Measurements from ENCODE around the gene CPEB1.

DNA sequence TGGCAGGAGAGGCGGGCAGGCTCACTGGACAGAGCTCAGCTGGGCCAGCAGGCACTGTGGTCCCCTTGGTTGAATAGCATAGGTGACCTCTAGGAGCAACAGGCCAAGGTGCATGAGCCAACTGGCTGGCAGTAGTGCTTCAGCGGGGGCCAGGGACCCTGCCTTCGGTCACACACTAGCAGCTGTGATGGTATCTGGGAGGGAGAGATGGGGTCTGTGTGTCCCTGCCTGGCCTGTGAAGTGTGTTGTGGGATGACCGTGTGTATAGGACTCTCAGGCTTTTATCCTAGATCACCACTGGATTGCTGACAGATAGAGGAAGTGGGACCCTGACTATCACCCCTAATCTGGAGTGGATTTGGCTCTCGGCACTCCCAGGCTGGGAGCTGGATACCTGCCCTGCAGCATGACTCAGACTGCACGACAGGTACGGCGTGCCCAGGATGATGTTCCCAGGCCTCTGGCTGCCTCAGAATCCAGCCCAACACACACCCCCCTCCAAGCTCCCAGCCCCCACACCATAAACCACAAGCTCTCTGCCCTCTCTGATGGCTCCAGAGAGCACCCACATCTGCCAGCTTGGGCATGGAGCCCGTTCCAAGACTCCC, 114.7 kb downstream of the CPEB1 start:
- TF ChIP-seq, protein P1, sequence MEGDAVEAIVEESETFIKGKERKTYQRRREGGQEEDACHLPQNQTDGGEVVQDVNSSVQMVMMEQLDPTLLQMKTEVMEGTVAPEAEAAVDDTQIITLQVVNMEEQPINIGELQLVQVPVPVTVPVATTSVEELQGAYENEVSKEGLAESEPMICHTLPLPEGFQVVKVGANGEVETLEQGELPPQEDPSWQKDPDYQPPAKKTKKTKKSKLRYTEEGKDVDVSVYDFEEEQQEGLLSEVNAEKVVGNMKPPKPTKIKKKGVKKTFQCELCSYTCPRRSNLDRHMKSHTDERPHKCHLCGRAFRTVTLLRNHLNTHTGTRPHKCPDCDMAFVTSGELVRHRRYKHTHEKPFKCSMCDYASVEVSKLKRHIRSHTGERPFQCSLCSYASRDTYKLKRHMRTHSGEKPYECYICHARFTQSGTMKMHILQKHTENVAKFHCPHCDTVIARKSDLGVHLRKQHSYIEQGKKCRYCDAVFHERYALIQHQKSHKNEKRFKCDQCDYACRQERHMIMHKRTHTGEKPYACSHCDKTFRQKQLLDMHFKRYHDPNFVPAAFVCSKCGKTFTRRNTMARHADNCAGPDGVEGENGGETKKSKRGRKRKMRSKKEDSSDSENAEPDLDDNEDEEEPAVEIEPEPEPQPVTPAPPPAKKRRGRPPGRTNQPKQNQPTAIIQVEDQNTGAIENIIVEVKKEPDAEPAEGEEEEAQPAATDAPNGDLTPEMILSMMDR (tag by site-specific recombination; IDR thresholded peaks at IDR 0.05), result no peak
- no peak for TF ChIP-seq SP2 (tag by site-specific recombination; IDR thresholded peaks at IDR 0.05)
- TF ChIP-seq, protein P2, sequence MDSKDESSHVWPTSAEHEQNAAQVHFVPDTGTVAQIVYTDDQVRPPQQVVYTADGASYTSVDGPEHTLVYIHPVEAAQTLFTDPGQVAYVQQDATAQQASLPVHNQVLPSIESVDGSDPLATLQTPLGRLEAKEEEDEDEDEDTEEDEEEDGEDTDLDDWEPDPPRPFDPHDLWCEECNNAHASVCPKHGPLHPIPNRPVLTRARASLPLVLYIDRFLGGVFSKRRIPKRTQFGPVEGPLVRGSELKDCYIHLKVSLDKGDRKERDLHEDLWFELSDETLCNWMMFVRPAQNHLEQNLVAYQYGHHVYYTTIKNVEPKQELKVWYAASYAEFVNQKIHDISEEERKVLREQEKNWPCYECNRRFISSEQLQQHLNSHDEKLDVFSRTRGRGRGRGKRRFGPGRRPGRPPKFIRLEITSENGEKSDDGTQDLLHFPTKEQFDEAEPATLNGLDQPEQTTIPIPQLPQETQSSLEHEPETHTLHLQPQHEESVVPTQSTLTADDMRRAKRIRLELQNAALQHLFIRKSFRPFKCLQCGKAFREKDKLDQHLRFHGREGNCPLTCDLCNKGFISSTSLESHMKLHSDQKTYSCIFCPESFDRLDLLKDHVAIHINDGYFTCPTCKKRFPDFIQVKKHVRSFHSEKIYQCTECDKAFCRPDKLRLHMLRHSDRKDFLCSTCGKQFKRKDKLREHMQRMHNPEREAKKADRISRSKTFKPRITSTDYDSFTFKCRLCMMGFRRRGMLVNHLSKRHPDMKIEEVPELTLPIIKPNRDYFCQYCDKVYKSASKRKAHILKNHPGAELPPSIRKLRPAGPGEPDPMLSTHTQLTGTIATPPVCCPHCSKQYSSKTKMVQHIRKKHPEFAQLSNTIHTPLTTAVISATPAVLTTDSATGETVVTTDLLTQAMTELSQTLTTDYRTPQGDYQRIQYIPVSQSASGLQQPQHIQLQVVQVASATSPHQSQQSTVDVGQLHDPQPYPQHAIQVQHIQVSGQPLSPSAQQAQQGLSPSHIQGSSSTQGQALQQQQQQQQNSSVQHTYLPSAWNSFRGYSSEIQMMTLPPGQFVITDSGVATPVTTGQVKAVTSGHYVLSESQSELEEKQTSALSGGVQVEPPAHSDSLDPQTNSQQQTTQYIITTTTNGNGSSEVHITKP (tag by site-specific recombination; IDR thresholded peaks at IDR 0.05), result no peak
- no peak for TF ChIP-seq ZNF624 (tag by site-specific recombination; IDR thresholded peaks at IDR 0.05)
- no peak for TF ChIP-seq ZXDB (tag by site-specific recombination; IDR thresholded peaks at IDR 0.05)

All from HEK293 (cell line).